SK-N-SH (cell line): ENCODE data around the gene GLT6D1. TPM values are rescaled to one million over a fixed set of nuclear protein-coding genes. Genes with fewer than 3 reads are reported as not detected.

Source experiments
- CTCF ChIA-PET: fragments of 300-600, 350-600 bp; formaldehyde crosslinking; extraction: SDS; loops from one replicate; lab custom pipeline; 2021; lab: Yijun Ruan, JAX
- POLR2A ChIA-PET: fragments of 350-600 bp; sonication (Branson Sonifier 250); formaldehyde crosslinking; extraction: SDS; loops from one replicate; lab custom pipeline; 2020; ENCODE audit warnings: antibody characterized with exemption, inconsistent platforms; lab: Yijun Ruan, JAX
- DNase-seq: peaks from one replicate; pipeline ENCODE4 v3.0.0; 2012
- H2AFZ ChIP-seq: fragments of 200-600 bp; sonication (generic); 2 replicates; pipeline ENCODE4 v1.8.1; 2016; ENCODE audit warnings: antibody characterized with exemption, mild to moderate bottlenecking, low read depth
- H3F3A ChIP-seq: fragments of 200-600 bp; sonication (generic); replicated peaks from 2 replicates; pipeline ENCODE3; 2016; ENCODE audit warnings: antibody characterized with exemption, mild to moderate bottlenecking; ENCODE audit not compliant: insufficient read depth
- H3K27ac ChIP-seq, 2 experiments: fragments of 200-500 bp in 1 of 2; fragments of 200-600 bp in 1 of 2; sonication (Bioruptor generic) in 1 of 2; sonication (generic), shearing (Covaris generic) in 1 of 2; 2 replicates each; pipeline versions ENCODE4 v1.5.1 to v1.6.1; 2014 to 2016; ENCODE audit warnings: low read depth in 2 of 2, inconsistent platforms in 1 of 2, low read length in 1 of 2, mild to moderate bottlenecking in 1 of 2, mixed read lengths in 1 of 2
- H3K27me3 ChIP-seq: fragments of 200-600 bp; sonication (generic), shearing (Covaris generic); 2 replicates; pipeline ENCODE4 v1.6.1; 2016; ENCODE audit warnings: mixed run types; ENCODE audit not compliant: insufficient read depth
- H3K36me3 ChIP-seq, 2 experiments: fragments of 200-500 bp in 1 of 2; fragments of 200-600 bp in 1 of 2; sonication (Bioruptor generic) in 1 of 2; sonication (generic) in 1 of 2; replicated peaks in 1 of 2; 2 replicates each; pipeline versions ENCODE3 to v1.5.1; 2014 to 2016; ENCODE audit warnings: low read length in 1 of 2, mild to moderate bottlenecking in 1 of 2; ENCODE audit not compliant: insufficient read depth in 2 of 2, control insufficient read depth in 1 of 2
- H3K4me1 ChIP-seq, 2 experiments: fragments of 200-500 bp in 1 of 2; fragments of 200-600 bp in 1 of 2; sonication (Bioruptor generic) in 1 of 2; sonication (generic), shearing (Covaris generic) in 1 of 2; 2 replicates each; pipeline versions ENCODE4 v1.5.1 to v1.6.1; 2014 to 2016; ENCODE audit warnings: low read depth in 1 of 2, low read length in 1 of 2, mixed run types in 1 of 2; ENCODE audit not compliant: insufficient read depth in 2 of 2, control insufficient read depth in 1 of 2
- H3K4me2 ChIP-seq: fragments of 200-600 bp; sonication (generic), shearing (Covaris generic); 2 replicates; pipeline ENCODE4 v1.6.1; 2017; ENCODE audit warnings: mixed run types
- H3K4me3 ChIP-seq, 2 experiments: fragments of 200-500 bp in 1 of 2; fragments of 200-600 bp in 1 of 2; sonication (Bioruptor generic) in 1 of 2; sonication (generic), shearing (Covaris generic) in 1 of 2; 2 replicates each; pipeline versions ENCODE4 v1.5.1 to v1.8.1; 2014 to 2016; ENCODE audit warnings: low read depth in 2 of 2, inconsistent platforms in 1 of 2, low read length in 1 of 2, mild to moderate bottlenecking in 1 of 2, mixed read lengths in 1 of 2, moderate library complexity in 1 of 2
- H3K79me2 ChIP-seq: fragments of 200-600 bp; sonication (generic); 2 replicates; pipeline ENCODE4 v1.8.1; 2017; ENCODE audit warnings: mild to moderate bottlenecking; ENCODE audit not compliant: insufficient read depth
- H3K9ac ChIP-seq: fragments of 200-600 bp; sonication (generic); 2 replicates; pipeline ENCODE4 v1.6.1; 2017; ENCODE audit warnings: mixed run types
- H3K9me2 ChIP-seq: fragments of 200-600 bp; sonication (generic); 2 replicates; pipeline ENCODE4 v1.6.1; 2017; ENCODE audit warnings: mixed run types
- H3K9me3 ChIP-seq: fragments of 200-600 bp; sonication (generic); 2 replicates; pipeline ENCODE4 v1.6.1; 2017; ENCODE audit warnings: mixed run types, mild to moderate bottlenecking, moderate library complexity
- H4K20me1 ChIP-seq: fragments of 200-600 bp; sonication (generic); 2 replicates; pipeline ENCODE4 v1.6.1; 2017; ENCODE audit warnings: mild to moderate bottlenecking, mixed run types; ENCODE audit not compliant: insufficient read depth
- ELF1 ChIP-seq: IDR thresholded peaks from 2 replicates; pipeline ENCODE4 v1.4.0; 2012
- EZH2phosphoT487 ChIP-seq: fragments of 200-600 bp; sonication (generic); IDR thresholded peaks from 2 replicates; pipeline ENCODE4 v1.6.1; 2017; ENCODE audit warnings: low read depth, mixed run types, mild to moderate bottlenecking, antibody characterized with exemption, moderate library complexity, borderline replicate concordance
- GABPA ChIP-seq: IDR thresholded peaks from 2 replicates; pipeline ENCODE4 v1.4.0; 2012; ENCODE audit warnings: low read depth, mild to moderate bottlenecking
- MXI1 ChIP-seq: IDR thresholded peaks from 2 replicates; pipeline ENCODE4 v1.6.1; 2012; ENCODE audit warnings: mild to moderate bottlenecking, low read depth, low read length, improper control_type of control experiment
- POLR2AphosphoS5 ChIP-seq: IDR thresholded peaks from 2 replicates; pipeline ENCODE4 v1.6.1; 2012; ENCODE audit warnings: low read depth, low read length
- RCOR1 ChIP-seq: fragments of 150-350 bp; IDR thresholded peaks from 2 replicates; pipeline ENCODE4 v1.6.1; 2017; ENCODE audit warnings: antibody characterized with exemption, low read length
- REST ChIP-seq: IDR thresholded peaks from 2 replicates; pipeline ENCODE4 v1.6.1; 2012; ENCODE audit warnings: mild to moderate bottlenecking, low read depth, low read length, moderate library complexity
- RFX5 ChIP-seq: IDR thresholded peaks from 2 replicates; pipeline ENCODE4 v1.6.1; 2012; ENCODE audit warnings: mild to moderate bottlenecking, improper control_type of control experiment, low read length
- RXRA ChIP-seq: IDR thresholded peaks from 2 replicates; pipeline ENCODE4 v1.4.0; 2012; ENCODE audit warnings: low read depth, mild to moderate bottlenecking, borderline replicate concordance
- TCF12 ChIP-seq: IDR thresholded peaks from 2 replicates; pipeline ENCODE4 v1.4.0; 2012
- WGBS: methylation state at CpG from one replicate; pipeline ENCODE4 v1.1.6; 2017; ENCODE audit warnings: low lambda C conversion rate; 5-methylcytosine and 5-hydroxymethylcytosine counted together
- polyA plus RNA-seq, 3 experiments: library from polyadenylated mRNA; depleted of rRNA; stranded (reverse); fragments of >200 nt; gene quantifications; 2 replicates each; pipeline ENCODE4 v1.2.3, GENCODE V29; 2012
- TF ChIP-seq, protein P1 (sequence below): IDR thresholded peaks from 2 replicates; pipeline ENCODE4 v1.4.0; 2012; ENCODE audit warnings: low read depth
- TF ChIP-seq, protein P2 (sequence below): IDR thresholded peaks from 2 replicates; pipeline ENCODE4 v1.4.0; 2012; ENCODE audit warnings: low read depth, borderline replicate concordance
- TF ChIP-seq, protein P3 (sequence below): fragments of 150-350 bp; IDR thresholded peaks from 2 replicates; pipeline ENCODE4 v1.6.1; 2016; ENCODE audit warnings: mild to moderate bottlenecking, low read depth, low read length

The GLT6D1 gene
- polyA plus RNA-seq, 1 of the 3 experiments (the other 2 are of a cell fraction) = not detected

DNA sequence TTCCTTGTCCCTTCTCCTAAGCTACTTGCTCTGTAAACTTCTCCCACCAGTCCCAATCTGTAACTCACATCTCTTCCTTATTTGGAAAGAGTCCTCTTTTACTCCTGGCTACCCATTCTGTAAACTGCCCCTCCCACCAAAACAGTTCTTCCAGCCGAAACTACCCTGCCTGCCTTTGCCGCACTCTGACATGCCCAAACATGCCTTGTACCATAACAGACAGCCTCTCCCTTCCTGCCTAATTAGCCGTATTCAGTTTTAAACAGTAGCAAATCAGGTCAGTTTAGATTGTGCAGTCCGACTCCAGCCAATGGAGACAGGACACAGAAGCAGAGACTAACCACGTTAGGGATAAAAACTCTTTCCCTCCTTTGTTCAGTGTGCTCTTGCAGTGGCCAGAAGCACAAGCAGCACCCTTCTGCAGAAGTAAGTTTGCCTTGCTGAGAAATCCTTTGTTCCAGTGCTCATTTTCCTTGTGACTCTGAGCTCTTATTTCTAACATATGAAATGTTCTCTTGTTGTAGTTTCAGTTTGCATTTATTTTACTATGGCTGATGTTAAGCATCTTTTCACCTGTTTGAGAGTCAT lies 5.4 kb upstream of the GLT6D1 start:
- under 1% methylated on average over 5 of the region's 5 CpGs for WGBS
- H3K27me3 ChIP-seq = no peaks in the 10 kb centered on the region
- H3K79me2 ChIP-seq = no peaks in the 10 kb centered on the region
- no peak overlapping the region for H2AFZ ChIP-seq
- H3K4me1 ChIP-seq = no peaks in the 10 kb centered on the region
- H3K9ac ChIP-seq = no peak overlapping the region
- no peak for DNase-seq
- H3K4me3 ChIP-seq = no peak overlapping the region
- ChIA-PET CTCF (no interaction called here), POLR2A (no interaction called here)
- H3K36me3 ChIP-seq = no peaks in the 10 kb centered on the region
- TF ChIP-seq MXI1 (no peak), TCF12 (no peak), POLR2AphosphoS5 (no peak), EZH2phosphoT487 (no peak)
- TF ChIP-seq, protein P1, sequence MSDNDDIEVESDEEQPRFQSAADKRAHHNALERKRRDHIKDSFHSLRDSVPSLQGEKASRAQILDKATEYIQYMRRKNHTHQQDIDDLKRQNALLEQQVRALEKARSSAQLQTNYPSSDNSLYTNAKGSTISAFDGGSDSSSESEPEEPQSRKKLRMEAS = no peak
- H3K9me2 ChIP-seq = no peaks in the 10 kb centered on the region
- no peak overlapping the region for H3K27ac ChIP-seq
- no peaks in the 10 kb centered on the region for H3F3A ChIP-seq
- no peaks in the 10 kb centered on the region for H3K9me3 ChIP-seq
- H3K4me2 ChIP-seq = no peak overlapping the region
- H4K20me1 ChIP-seq = no peaks in the 10 kb centered on the region

GRCh38 chr9:135641745-135642144 lies 2.4 kb upstream of the GLT6D1 start:
- no peaks in the 10 kb centered on the region for H3F3A ChIP-seq
- H3K27ac ChIP-seq = no peak overlapping the region
- no peaks in the 10 kb centered on the region for H3K9me2 ChIP-seq
- no peak overlapping the region for H3K4me2 ChIP-seq
- H2AFZ ChIP-seq = no peak overlapping the region
- 51% methylated on average over 8 of the region's 8 CpGs for WGBS
- ChIA-PET POLR2A (no interaction called here), CTCF (no interaction called here)
- DNase-seq = no peak
- TF ChIP-seq RCOR1 (no peak), REST (no peak), RXRA (no peak), ELF1 (no peak), GABPA (no peak), RFX5 (no peak)
- TF ChIP-seq, protein P2, sequence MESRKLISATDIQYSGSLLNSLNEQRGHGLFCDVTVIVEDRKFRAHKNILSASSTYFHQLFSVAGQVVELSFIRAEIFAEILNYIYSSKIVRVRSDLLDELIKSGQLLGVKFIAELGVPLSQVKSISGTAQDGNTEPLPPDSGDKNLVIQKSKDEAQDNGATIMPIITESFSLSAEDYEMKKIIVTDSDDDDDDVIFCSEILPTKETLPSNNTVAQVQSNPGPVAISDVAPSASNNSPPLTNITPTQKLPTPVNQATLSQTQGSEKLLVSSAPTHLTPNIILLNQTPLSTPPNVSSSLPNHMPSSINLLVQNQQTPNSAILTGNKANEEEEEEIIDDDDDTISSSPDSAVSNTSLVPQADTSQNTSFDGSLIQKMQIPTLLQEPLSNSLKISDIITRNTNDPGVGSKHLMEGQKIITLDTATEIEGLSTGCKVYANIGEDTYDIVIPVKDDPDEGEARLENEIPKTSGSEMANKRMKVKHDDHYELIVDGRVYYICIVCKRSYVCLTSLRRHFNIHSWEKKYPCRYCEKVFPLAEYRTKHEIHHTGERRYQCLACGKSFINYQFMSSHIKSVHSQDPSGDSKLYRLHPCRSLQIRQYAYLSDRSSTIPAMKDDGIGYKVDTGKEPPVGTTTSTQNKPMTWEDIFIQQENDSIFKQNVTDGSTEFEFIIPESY = no peak
- TF ChIP-seq, protein P3, sequence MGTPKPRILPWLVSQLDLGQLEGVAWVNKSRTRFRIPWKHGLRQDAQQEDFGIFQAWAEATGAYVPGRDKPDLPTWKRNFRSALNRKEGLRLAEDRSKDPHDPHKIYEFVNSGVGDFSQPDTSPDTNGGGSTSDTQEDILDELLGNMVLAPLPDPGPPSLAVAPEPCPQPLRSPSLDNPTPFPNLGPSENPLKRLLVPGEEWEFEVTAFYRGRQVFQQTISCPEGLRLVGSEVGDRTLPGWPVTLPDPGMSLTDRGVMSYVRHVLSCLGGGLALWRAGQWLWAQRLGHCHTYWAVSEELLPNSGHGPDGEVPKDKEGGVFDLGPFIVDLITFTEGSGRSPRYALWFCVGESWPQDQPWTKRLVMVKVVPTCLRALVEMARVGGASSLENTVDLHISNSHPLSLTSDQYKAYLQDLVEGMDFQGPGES = no peak
- no peak overlapping the region for H3K4me3 ChIP-seq
- H3K9me3 ChIP-seq = no peaks in the 10 kb centered on the region
- H3K4me1 ChIP-seq = no peaks in the 10 kb centered on the region
- no peaks in the 10 kb centered on the region for H4K20me1 ChIP-seq
- no peaks in the 10 kb centered on the region for H3K36me3 ChIP-seq
- no peaks in the 10 kb centered on the region for H3K27me3 ChIP-seq
- no peaks in the 10 kb centered on the region for H3K79me2 ChIP-seq
- no peak overlapping the region for H3K9ac ChIP-seq
